Suprapubic skin (tissue), 4 donors: Measurements from ENCODE around the gene ZDHHC24. TPM values are rescaled to one million over a fixed set of nuclear protein-coding genes. Genes with fewer than 3 reads are reported as not detected.
"Not testable (repeated sequence)": the region's sequence is repeated elsewhere in the genome, so short reads cannot be mapped to it uniquely, and the experiment has no call there.

Experiments
- DNase-seq, 2 donors: peaks; one replicate each; pipeline ENCODE4 v3.0.0-alpha.2; 2019; ENCODE audit warnings: low spot score in 2 of 2
- H3K27ac ChIP-seq: fragments of 200-600 bp; sonication (generic); one replicate; pipeline ENCODE4 v1.5.1; 2019
- H3K27me3 ChIP-seq: fragments of 200-600 bp; sonication (generic); one replicate; pipeline ENCODE4 v1.5.1; 2019
- H3K36me3 ChIP-seq: fragments of 200-600 bp; sonication (generic); one replicate; pipeline ENCODE4 v1.5.1; 2019
- H3K4me1 ChIP-seq: fragments of 200-600 bp; sonication (generic); one replicate; pipeline ENCODE4 v1.5.1; 2019
- H3K4me3 ChIP-seq: fragments of 200-600 bp; sonication (generic); one replicate; pipeline ENCODE4 v1.5.1; 2019; ENCODE audit warnings: mild to moderate bottlenecking
- H3K9me3 ChIP-seq: fragments of 200-600 bp; sonication (generic); one replicate; pipeline ENCODE4 v1.5.1; 2019
- CTCF ChIP-seq, 2 donors: fragments of 200-600 bp in 1 of 2; fragments of 450-650 bp in 1 of 2; sonication (generic) in 1 of 2; IDR thresholded peaks; one replicate each; pipeline ENCODE4 v1.5.1; 2016 to 2019; ENCODE audit warnings: antibody characterized with exemption in 2 of 2, mild to moderate bottlenecking in 1 of 2, moderate library complexity in 1 of 2
- EP300 ChIP-seq: sonication (generic); formaldehyde crosslinking; IDR thresholded peaks from one replicate; pipeline ENCODE4 v1.6.1; 2017; ENCODE audit warnings: antibody characterized with exemption
- POLR2A ChIP-seq, 2 donors: fragments of 450-650 bp; IDR thresholded peaks; one replicate each; pipeline ENCODE4 v1.6.1; 2017; ENCODE audit warnings: antibody characterized with exemption in 2 of 2, mild to moderate bottlenecking in 2 of 2, moderate library complexity in 2 of 2
- POLR2AphosphoS5 ChIP-seq, 3 donors: sonication (generic); formaldehyde crosslinking; IDR thresholded peaks; one replicate each; pipeline ENCODE4 v1.6.1; 2017; ENCODE audit warnings: antibody characterized with exemption in 3 of 3
- WGBS: methylation state at CpG from one replicate; pipeline ENCODE4 v1.1.5; 2018; 5-methylcytosine and 5-hydroxymethylcytosine counted together
- total RNA-seq, 4 donors: library from RNA; depleted of rRNA; stranded (reverse); fragments of >200 nt; gene quantifications; one replicate each; pipeline ENCODE4 v1.1.0, GENCODE V29; 2016

Gene ZDHHC24
- total RNA-seq, 4 donors from 2014 or later, result 13.9 to 37.2 (median 15.3) TPM

- Histone ChIP-seq H3K4me1 (peaks cover 36% of the 10 kb centered on the region), H3K27me3 (no peaks in the 10 kb centered on the region), H3K36me3 (peaks cover 33% of the 10 kb centered on the region), H3K4me3 (no peak overlapping the region), H3K27ac (no peak overlapping the region), H3K9me3 (no peaks in the 10 kb centered on the region)
- no peak for DNase-seq
- 53% methylated on average over 10 of the region's 26 CpGs for WGBS
- no peak for TF ChIP-seq CTCF (IDR thresholded peaks at IDR 0.05)
- TF ChIP-seq POLR2A (IDR thresholded peaks at IDR 0.05), result no peak
- TF ChIP-seq POLR2AphosphoS5 (IDR thresholded peaks at IDR 0.05), result no peak
- TF ChIP-seq EP300, result no peak
These were observed 2.4 kb downstream of the ZDHHC24 start for GRCh38 chr11:66543263-66544107.

GRCh38 chr11:66542362-66542761 lies 3.5 kb downstream of the ZDHHC24 start:
- TF ChIP-seq POLR2A (IDR thresholded peaks at IDR 0.05) (no peak), CTCF (IDR thresholded peaks at IDR 0.05) (no peak), EP300 (no peak), POLR2AphosphoS5 (IDR thresholded peaks at IDR 0.05) (no peak)
- Histone ChIP-seq H3K27me3 (no peaks in the 10 kb centered on the region), H3K4me3 (no peak overlapping the region), H3K36me3 (peaks cover 43% of the 10 kb centered on the region), H3K4me1 (peaks cover 36% of the 10 kb centered on the region), H3K27ac (no peak overlapping the region), H3K9me3 (no peaks in the 10 kb centered on the region)
- 72% methylated on average over 10 of the region's 10 CpGs for WGBS
- no peak for DNase-seq

- WGBS, result 75% methylated on average over 4 of the region's 4 CpGs
- no peaks in the 10 kb centered on the region for H3K27me3 ChIP-seq
- DNase-seq, result no peak
- no peak for TF ChIP-seq EP300
- no peak for TF ChIP-seq CTCF (IDR thresholded peaks at IDR 0.05)
- no peak for TF ChIP-seq POLR2A (IDR thresholded peaks at IDR 0.05)
- no peak for TF ChIP-seq POLR2AphosphoS5 (IDR thresholded peaks at IDR 0.05)
- H3K36me3 ChIP-seq, result peaks cover 47% of the 10 kb centered on the region
- no peaks in the 10 kb centered on the region for H3K9me3 ChIP-seq
- peaks cover 36% of the 10 kb centered on the region for H3K4me1 ChIP-seq
- no peak overlapping the region for H3K4me3 ChIP-seq
- no peak overlapping the region for H3K27ac ChIP-seq
These were observed 4.0 kb downstream of the ZDHHC24 start for GRCh38 chr11:66541892-66542291.

- H3K27me3 ChIP-seq, H3K4me3 ChIP-seq, H3K9me3 ChIP-seq, DNase-seq, H3K27ac ChIP-seq: not testable (repeated sequence)
- WGBS, result 82% methylated on average over 8 of the region's 8 CpGs
- Histone ChIP-seq H3K4me1 (peaks cover 29% of the 10 kb centered on the region), H3K36me3 (peaks cover 60% of the 10 kb centered on the region)
These were observed 5.2 kb downstream of the ZDHHC24 start for GRCh38 chr11:66540598-66540997.

- WGBS, result 98% methylated on average over 9 of the region's 10 CpGs
- H3K4me3 ChIP-seq, result no peak overlapping the region
- H3K36me3 ChIP-seq, result peaks cover 66% of the 10 kb centered on the region
- no peak overlapping the region for H3K27ac ChIP-seq
- H3K9me3 ChIP-seq, result no peaks in the 10 kb centered on the region
- no peak for DNase-seq
- peaks cover 21% of the 10 kb centered on the region for H3K4me1 ChIP-seq
- H3K27me3 ChIP-seq, result no peaks in the 10 kb centered on the region
- TF ChIP-seq POLR2AphosphoS5 (IDR thresholded peaks at IDR 0.05) (no peak), EP300 (no peak), CTCF (IDR thresholded peaks at IDR 0.05) (no peak), POLR2A (IDR thresholded peaks at IDR 0.05) (no peak)
These were observed 6.0 kb downstream of the ZDHHC24 start for GRCh38 chr11:66539870-66540213.
